HFFc6 (cell line): ENCODE data around the gene DNAI7. TPM values are rescaled to one million over a fixed set of nuclear protein-coding genes. Genes with fewer than 3 reads are reported as not detected.

Experiments used
- DNase-seq: peaks from one replicate; pipeline ENCODE4 v3.0.0-alpha.2; 2018
- H3K27ac Mint-ChIP-seq: 2 replicates; pipeline ENCODE4 v1.8.0; 2020; ENCODE audit warnings: mild to moderate bottlenecking, mixed read lengths
- H3K27me3 Mint-ChIP-seq: 2 replicates; pipeline ENCODE4 v1.8.0; 2021; ENCODE audit warnings: mild to moderate bottlenecking, moderate library complexity, mixed read lengths; ENCODE audit not compliant: insufficient read depth
- H3K36me3 Mint-ChIP-seq: 2 replicates; pipeline ENCODE4 v1.8.0; 2021; ENCODE audit warnings: low read depth, mixed read lengths
- H3K4me1 Mint-ChIP-seq: 2 replicates; pipeline ENCODE4 v1.8.0; 2020; ENCODE audit warnings: low read depth, mixed read lengths
- H3K4me3 Mint-ChIP-seq: 2 replicates; pipeline ENCODE4 v1.8.0; 2020; ENCODE audit warnings: mild to moderate bottlenecking, moderate library complexity, mixed read lengths
- H3K9me3 Mint-ChIP-seq: 2 replicates; pipeline ENCODE4 v1.8.0; 2020; ENCODE audit warnings: mild to moderate bottlenecking, mixed read lengths
- total RNA-seq, 6 experiments: library from RNA; stranded (reverse); fragmentation: NEBNext Ultra II Directional; extraction: Animal tissue kit (Norgen Biotek cat#: 25700); gene quantifications; 2 replicates in 1 of 6; 3 replicates in 5 of 6; pipeline ENCODE4 v1.2.3, GENCODE V29; 2021
- TF ChIP-seq, protein P1 (sequence below): fragments of 200-600 bp; sonication (generic); IDR thresholded peaks from 2 replicates; pipeline ENCODE4 v1.5.0; 2021; ENCODE audit warnings: antibody characterized with exemption, mild to moderate bottlenecking

Gene DNAI7
- total RNA-seq, 6 experiments from 2014 or later, result 0.16 to 0.48 (median 0.30) TPM; not detected in 2

DNA sequence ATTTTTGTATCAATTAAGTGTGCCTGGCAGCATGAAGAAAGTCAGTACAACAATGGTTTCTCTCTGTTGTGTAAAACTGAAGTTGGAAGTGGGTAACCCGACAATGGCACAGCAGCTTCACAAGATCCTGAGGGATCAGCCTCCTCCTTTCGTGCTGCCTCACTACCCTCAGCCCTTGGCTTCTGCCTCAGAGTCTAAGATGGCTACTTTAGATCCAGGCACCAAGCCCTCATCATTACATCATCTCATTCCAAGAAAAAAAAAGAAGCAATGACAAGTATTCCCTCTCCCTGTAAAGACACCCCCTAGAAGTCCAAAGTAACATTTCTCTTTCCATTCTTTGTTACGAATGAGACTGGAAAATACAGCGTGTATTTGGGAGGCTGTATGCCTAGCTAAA, 92.6 kb downstream of the DNAI7 start:
- H3K27me3 Mint-ChIP-seq, result peaks cover 7% of the 10 kb centered on the region
- H3K4me1 Mint-ChIP-seq, result no peaks in the 10 kb centered on the region
- no peaks in the 10 kb centered on the region for H3K9me3 Mint-ChIP-seq
- TF ChIP-seq, protein P1, sequence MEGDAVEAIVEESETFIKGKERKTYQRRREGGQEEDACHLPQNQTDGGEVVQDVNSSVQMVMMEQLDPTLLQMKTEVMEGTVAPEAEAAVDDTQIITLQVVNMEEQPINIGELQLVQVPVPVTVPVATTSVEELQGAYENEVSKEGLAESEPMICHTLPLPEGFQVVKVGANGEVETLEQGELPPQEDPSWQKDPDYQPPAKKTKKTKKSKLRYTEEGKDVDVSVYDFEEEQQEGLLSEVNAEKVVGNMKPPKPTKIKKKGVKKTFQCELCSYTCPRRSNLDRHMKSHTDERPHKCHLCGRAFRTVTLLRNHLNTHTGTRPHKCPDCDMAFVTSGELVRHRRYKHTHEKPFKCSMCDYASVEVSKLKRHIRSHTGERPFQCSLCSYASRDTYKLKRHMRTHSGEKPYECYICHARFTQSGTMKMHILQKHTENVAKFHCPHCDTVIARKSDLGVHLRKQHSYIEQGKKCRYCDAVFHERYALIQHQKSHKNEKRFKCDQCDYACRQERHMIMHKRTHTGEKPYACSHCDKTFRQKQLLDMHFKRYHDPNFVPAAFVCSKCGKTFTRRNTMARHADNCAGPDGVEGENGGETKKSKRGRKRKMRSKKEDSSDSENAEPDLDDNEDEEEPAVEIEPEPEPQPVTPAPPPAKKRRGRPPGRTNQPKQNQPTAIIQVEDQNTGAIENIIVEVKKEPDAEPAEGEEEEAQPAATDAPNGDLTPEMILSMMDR, result no peak
- H3K4me3 Mint-ChIP-seq, result no peak overlapping the region
- no peaks in the 10 kb centered on the region for H3K36me3 Mint-ChIP-seq
- H3K27ac Mint-ChIP-seq, result no peak overlapping the region
- no peak for DNase-seq

DNA sequence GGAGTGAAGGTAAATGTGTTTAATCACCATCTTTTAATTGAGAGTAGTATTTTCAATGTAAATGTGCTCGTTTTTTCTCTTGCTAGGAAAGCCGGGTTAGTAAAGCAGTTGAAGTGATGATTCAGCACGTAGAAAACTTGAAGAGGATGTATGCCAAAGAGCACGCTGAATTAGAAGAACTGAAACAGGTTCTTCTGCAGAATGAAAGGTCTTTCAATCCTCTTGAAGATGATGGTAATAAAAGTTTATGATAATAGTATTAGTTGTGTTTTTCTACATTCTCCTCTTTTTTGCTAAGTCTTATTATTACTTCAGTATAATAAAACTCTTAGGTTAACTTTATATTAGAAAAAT, 93.9 kb downstream of the DNAI7 start:
- no peaks in the 10 kb centered on the region for H3K4me1 Mint-ChIP-seq
- H3K27me3 Mint-ChIP-seq, result peaks cover 6% of the 10 kb centered on the region
- H3K27ac Mint-ChIP-seq, result no peak overlapping the region
- H3K36me3 Mint-ChIP-seq, result no peaks in the 10 kb centered on the region
- DNase-seq, result no peak
- TF ChIP-seq, protein P1, result no peak
- H3K4me3 Mint-ChIP-seq, result no peak overlapping the region
- H3K9me3 Mint-ChIP-seq, result no peaks in the 10 kb centered on the region

DNA sequence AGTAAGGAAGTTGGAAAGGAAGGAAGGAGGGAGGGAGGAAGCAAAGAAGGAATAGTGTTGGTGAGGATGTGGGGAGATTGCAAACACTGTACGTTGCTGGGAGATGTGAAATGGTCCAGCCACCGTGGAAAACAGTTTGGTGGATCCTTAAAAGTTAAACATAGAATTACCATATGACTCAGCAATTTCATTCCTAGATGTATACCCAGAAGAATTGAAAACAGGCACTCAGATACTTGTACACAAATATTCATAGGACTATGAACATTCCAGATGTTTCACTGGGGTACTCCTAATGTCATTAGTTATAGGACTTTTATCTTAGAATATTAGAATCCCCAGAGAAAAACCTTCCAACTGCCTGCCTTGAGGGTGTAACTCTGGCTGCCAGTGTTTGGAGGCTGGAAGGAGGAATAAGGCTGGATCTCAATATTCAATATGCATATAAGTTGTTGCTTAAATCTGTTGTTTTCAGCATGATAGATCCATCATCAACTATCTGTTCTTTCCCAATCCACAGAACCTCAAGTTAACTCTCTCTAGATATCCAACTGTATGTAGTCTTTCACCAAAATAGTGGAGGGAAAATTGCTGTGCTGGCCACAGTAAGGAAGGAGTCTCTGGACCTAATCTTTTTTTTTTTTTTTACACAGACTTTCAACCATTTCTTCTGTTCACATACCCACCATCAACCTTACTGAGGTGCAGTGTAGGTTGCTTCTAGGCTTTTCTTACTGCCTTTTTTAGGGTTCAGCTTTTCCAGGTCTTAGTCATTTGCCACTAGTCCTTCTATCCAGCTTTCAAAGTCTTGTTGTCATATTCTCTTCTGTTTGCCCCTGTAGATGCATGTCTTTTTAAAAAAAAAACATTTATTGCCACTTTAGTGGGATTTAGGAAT, 94.5 kb downstream of the DNAI7 start:
- Mint-ChIP-seq H3K9me3 (no peaks in the 10 kb centered on the region), H3K4me1 (no peaks in the 10 kb centered on the region), H3K36me3 (no peaks in the 10 kb centered on the region), H3K27ac (no peak overlapping the region), H3K4me3 (no peak overlapping the region), H3K27me3 (peaks cover 6% of the 10 kb centered on the region)
- no peak for DNase-seq
- TF ChIP-seq, protein P1, result no peak

DNA sequence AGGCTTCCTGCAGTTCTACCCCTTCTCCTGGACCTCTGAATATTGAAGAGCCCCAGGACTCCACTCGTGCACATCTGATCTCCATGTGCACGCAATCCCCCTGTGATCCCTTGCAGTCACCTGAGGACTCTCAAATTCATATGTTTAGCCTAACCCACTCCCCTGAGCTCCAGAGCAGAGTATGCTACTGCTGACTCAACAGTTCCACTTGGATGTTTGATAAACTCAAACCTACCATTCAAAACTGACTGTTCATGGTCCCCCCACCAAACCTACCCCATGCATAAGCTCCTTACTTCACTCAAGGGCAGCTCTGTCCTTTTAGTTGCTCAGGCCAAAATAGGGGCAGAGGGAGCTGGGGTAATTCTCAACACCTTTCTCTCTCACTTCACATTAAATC, 96.0 kb downstream of the DNAI7 start:
- no peaks in the 10 kb centered on the region for H3K4me1 Mint-ChIP-seq
- H3K9me3 Mint-ChIP-seq, result peaks cover 6% of the 10 kb centered on the region
- H3K27me3 Mint-ChIP-seq, result peaks cover 6% of the 10 kb centered on the region
- TF ChIP-seq, protein P1, result no peak
- H3K4me3 Mint-ChIP-seq, result no peak overlapping the region
- H3K27ac Mint-ChIP-seq, result no peak overlapping the region
- no peaks in the 10 kb centered on the region for H3K36me3 Mint-ChIP-seq
- DNase-seq, result no peak

DNA sequence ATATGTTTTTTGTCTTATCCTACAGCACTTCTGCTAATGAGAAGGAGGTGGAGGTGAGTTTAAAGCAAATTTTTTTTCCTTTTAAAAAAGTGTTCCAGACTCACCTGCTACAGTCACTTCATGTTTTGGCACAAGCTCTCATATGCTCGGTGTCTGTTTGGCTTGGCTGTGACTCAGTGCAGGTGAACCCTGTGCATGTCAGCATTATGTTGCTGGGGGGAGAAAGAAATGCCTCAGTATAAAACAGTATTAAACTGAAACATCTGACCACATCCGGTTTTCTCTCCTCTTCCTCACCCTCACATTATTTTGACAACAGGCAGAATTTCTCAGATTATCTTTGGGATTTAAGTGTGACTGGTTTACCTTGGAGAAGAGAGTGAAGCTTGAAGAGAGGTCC, 105.2 kb downstream of the DNAI7 start:
- Mint-ChIP-seq H3K27me3 (peaks cover 23% of the 10 kb centered on the region), H3K27ac (no peak overlapping the region), H3K4me1 (no peaks in the 10 kb centered on the region), H3K4me3 (no peak overlapping the region), H3K36me3 (no peaks in the 10 kb centered on the region), H3K9me3 (peaks cover 5% of the 10 kb centered on the region)
- TF ChIP-seq, protein P1, result no peak
- DNase-seq, result no peak
